Stimulated activated CD8-positive, alpha-beta memory T cell treated with anti-CD3 and anti-CD28 coated beads, Interleukin-15, amount 100 ng/mL, for 24 hours (primary cell): ENCODE results near the gene SYNDIG1L.

ENCODE experiments used
- DNase-seq: peaks from one replicate; pipeline ENCODE4 v3.0.0-alpha.2; 2020; ENCODE audit warnings: low read depth

The SYNDIG1L gene

DNA sequence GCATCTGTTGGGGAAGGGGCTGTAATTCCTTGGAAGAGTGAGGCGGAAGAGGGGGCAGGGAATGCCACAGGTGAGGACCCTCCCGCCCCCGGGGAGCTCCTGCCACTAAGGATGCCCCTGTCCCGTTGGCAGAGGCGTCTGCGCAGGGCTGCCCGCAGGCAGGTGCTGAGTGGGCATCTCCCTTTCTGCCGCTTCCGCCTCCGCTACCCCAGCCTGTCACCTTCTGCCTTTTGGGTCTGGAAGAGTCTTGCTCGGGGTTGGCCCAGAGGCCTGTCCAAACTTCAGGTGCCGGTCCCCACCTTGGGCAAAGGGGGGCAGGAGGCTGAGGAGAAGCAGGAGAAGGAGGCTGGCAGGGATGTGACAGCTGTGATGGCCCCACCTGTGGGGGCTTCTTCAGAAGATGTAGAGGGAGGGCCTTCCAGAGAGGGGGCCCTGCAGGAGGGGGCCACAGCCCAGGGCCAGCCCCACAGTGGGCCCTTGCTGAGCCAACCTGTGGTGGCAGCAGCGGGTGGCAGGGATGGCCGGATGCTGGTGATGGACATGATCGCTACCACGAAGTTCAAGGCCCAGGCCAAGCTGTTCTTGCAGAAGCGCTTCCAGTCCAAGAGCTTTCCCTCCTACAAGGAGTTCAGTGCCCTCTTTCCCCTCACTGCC lies 67.7 kb downstream of the SYNDIG1L start:
- DNase-seq: no peak

- DNase-seq: no peak
Measured at GRCh38 chr14:74357585-74357984, 68.4 kb downstream of the SYNDIG1L start.

DNA sequence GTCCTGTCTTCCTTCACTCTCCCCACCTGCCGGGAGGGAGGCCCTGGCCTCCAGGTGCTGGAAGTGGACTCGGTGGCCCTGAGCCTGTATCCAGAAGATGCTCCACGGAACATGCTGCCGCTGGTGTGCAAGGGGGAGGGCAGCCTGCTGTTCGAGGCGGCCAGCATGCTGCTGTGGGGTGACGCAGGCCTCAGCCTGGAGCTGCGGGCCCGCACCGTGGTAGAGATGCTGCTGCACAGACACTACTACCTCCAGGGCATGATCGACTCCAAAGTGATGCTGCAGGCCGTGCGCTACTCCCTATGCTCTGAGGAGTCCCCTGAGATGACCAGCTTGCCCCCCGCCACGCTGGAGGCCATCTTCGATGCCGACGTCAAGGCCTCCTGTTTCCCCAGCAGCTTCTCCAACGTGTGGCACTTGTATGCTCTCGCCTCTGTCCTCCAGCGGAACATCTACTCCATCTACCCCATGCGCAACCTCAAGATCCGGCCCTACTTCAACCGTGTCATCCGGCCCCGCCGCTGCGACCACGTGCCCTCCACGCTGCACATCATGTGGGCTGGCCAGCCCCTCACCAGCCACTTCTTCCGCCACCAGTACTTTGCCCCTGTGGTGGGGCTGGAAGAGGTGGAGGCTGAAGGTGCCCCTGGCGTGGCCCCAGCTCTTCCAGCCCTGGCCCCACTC lies 69.0 kb downstream of the SYNDIG1L start:
- DNase-seq: no peak
